HepG2 (cell line): ENCODE data around the gene ATP5F1A. TPM values are rescaled to one million over a fixed set of nuclear protein-coding genes. Genes with fewer than 3 reads are reported as not detected.

Experiments
- ARHGAP35 ChIP-seq: sonication (generic); formaldehyde crosslinking; IDR thresholded peaks from 2 replicates; pipeline ENCODE4 v1.9.0; 2022; ENCODE audit warnings: mild to moderate bottlenecking, inconsistent platforms, moderate library complexity, missing genetic modification reagents, borderline replicate concordance
- FOXK2 ChIP-seq: fragments of 450-650 bp; IDR thresholded peaks from 2 replicates; pipeline ENCODE4 v1.6.1; 2016
- HDAC6 ChIP-seq: fragments of 200-600 bp; sonication (generic); IDR thresholded peaks from 2 replicates; pipeline ENCODE4 v1.7.0; 2017; ENCODE audit warnings: mild to moderate bottlenecking, antibody characterized with exemption, low read length, low read depth
- HNRNPLL ChIP-seq: fragments of 200-400 bp; formaldehyde crosslinking; IDR thresholded peaks from 2 replicates; pipeline ENCODE4 v1.6.1; 2017; ENCODE audit warnings: mild to moderate bottlenecking, low read depth, low read length; ENCODE audit not compliant: poor library complexity, severe bottlenecking
- HOXA7 ChIP-seq: sonication (generic); formaldehyde crosslinking; IDR thresholded peaks from 2 replicates; pipeline ENCODE4 v1.8.1; 2022; ENCODE audit warnings: mild to moderate bottlenecking, missing genetic modification reagents, moderate library complexity
- KMT2B ChIP-seq: IDR thresholded peaks from 2 replicates; pipeline ENCODE4 v1.6.1; 2016; ENCODE audit warnings: missing genetic modification reagents, missing compliant biosample characterization
- ZNF768 ChIP-seq: sonication (generic); formaldehyde crosslinking; IDR thresholded peaks from 2 replicates; pipeline ENCODE4 v1.4.0; 2020; ENCODE audit warnings: missing genetic modification reagents
- polyA plus RNA-seq, 8 experiments: library from polyadenylated mRNA; depleted of rRNA in 3 of 8; stranded (reverse) in 7 of 8; unstranded in 1 of 8; fragments of >200 nt; fragmentation: Illumina TruSeq in 4 of 8; extraction: Trizol in 4 of 8; gene quantifications; 2 replicates each; pipeline versions ENCODE4 v1.2.1 to v1.2.3, GENCODE V29; 2011 to 2016; ENCODE audit warnings: low read depth in 4 of 8, missing spikeins in 1 of 8, mixed read lengths in 1 of 8; ENCODE audit not compliant: insufficient read depth in 1 of 8
- total RNA-seq, 5 experiments: library from RNA; depleted of rRNA; stranded (reverse); fragments of >200 nt; fragmentation: Illumina TruSeq; extraction: Trizol; gene quantifications; 2 replicates each; pipeline ENCODE4 v1.2.3, GENCODE V29; 2016; ENCODE audit warnings: low read depth in 1 of 5
- TF ChIP-seq, protein P1 (sequence below): sonication (generic); formaldehyde crosslinking; IDR thresholded peaks from 2 replicates; pipeline ENCODE4 v1.9.0; 2021; ENCODE audit warnings: mild to moderate bottlenecking, missing genetic modification reagents
- TF ChIP-seq, protein P2 (sequence below): IDR thresholded peaks from 2 replicates; pipeline ENCODE4 v1.6.1; 2016

Gene ATP5F1A
- total and polyA plus RNA-seq, 2 of the 13 experiments (the other 11 are each of a cell fraction or from before 2014, with no cell fraction given), result 459 to 922 TPM

GRCh38 chr18:46040033-46040746 is 57.9 kb downstream of the ATP5F1A start (continued):
- TF ChIP-seq HDAC6 (no peak), HNRNPLL (no peak), KMT2B (CRISPR knock-in tag) (no peak), HOXA7 (CRISPR knock-in tag) (no peak), ZNF768 (CRISPR knock-in tag) (no peak), FOXK2 (no peak), ARHGAP35 (CRISPR knock-in tag) (no peak)
- TF ChIP-seq, protein P1, sequence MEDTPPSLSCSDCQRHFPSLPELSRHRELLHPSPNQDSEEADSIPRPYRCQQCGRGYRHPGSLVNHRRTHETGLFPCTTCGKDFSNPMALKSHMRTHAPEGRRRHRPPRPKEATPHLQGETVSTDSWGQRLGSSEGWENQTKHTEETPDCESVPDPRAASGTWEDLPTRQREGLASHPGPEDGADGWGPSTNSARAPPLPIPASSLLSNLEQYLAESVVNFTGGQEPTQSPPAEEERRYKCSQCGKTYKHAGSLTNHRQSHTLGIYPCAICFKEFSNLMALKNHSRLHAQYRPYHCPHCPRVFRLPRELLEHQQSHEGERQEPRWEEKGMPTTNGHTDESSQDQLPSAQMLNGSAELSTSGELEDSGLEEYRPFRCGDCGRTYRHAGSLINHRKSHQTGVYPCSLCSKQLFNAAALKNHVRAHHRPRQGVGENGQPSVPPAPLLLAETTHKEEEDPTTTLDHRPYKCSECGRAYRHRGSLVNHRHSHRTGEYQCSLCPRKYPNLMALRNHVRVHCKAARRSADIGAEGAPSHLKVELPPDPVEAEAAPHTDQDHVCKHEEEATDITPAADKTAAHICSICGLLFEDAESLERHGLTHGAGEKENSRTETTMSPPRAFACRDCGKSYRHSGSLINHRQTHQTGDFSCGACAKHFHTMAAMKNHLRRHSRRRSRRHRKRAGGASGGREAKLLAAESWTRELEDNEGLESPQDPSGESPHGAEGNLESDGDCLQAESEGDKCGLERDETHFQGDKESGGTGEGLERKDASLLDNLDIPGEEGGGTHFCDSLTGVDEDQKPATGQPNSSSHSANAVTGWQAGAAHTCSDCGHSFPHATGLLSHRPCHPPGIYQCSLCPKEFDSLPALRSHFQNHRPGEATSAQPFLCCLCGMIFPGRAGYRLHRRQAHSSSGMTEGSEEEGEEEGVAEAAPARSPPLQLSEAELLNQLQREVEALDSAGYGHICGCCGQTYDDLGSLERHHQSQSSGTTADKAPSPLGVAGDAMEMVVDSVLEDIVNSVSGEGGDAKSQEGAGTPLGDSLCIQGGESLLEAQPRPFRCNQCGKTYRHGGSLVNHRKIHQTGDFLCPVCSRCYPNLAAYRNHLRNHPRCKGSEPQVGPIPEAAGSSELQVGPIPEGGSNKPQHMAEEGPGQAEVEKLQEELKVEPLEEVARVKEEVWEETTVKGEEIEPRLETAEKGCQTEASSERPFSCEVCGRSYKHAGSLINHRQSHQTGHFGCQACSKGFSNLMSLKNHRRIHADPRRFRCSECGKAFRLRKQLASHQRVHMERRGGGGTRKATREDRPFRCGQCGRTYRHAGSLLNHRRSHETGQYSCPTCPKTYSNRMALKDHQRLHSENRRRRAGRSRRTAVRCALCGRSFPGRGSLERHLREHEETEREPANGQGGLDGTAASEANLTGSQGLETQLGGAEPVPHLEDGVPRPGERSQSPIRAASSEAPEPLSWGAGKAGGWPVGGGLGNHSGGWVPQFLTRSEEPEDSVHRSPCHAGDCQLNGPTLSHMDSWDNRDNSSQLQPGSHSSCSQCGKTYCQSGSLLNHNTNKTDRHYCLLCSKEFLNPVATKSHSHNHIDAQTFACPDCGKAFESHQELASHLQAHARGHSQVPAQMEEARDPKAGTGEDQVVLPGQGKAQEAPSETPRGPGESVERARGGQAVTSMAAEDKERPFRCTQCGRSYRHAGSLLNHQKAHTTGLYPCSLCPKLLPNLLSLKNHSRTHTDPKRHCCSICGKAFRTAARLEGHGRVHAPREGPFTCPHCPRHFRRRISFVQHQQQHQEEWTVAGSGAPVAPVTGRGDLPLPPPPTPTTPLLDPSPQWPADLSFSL (CRISPR knock-in tag), result no peak
- TF ChIP-seq, protein P2, sequence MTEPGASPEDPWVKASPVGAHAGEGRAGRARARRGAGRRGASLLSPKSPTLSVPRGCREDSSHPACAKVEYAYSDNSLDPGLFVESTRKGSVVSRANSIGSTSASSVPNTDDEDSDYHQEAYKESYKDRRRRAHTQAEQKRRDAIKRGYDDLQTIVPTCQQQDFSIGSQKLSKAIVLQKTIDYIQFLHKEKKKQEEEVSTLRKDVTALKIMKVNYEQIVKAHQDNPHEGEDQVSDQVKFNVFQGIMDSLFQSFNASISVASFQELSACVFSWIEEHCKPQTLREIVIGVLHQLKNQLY (CRISPR knock-in tag), result no peak
